ENCODE data around the gene FOXI1.

GRCh38 chr5:170076211-170076610 is 29.5 kb upstream of the FOXI1 start:
- TF ChIP-seq EZH2 (IDR thresholded peaks at IDR 0.05; ENCODE audit: insufficient read depth, low read length) (no peak), CTCF (IDR thresholded peaks at IDR 0.05; ENCODE audit: insufficient read depth, low read depth, low read length) (no peak)
